Left renal pelvis (tissue), 4 donors: Measurements from ENCODE around the gene MS4A18. TPM values are rescaled to one million over a fixed set of nuclear protein-coding genes. Genes with fewer than 3 reads are reported as not detected.

Source experiments
- DNase-seq, 4 donors: peaks; one replicate each; pipeline ENCODE4 v3.0.0-alpha.2; 2013; ENCODE audit warnings: low read depth in 4 of 4, low spot score in 3 of 4
- polyA plus RNA-seq, 4 donors: library from polyadenylated mRNA; unstranded; fragments of 120-200 nt; gene quantifications; one replicate each; pipeline ENCODE4 v1.2.1, GENCODE V29; 2013; ENCODE audit not compliant: insufficient read length in 4 of 4

Gene MS4A18
- polyA plus RNA-seq, 4 donors: not detected

DNA sequence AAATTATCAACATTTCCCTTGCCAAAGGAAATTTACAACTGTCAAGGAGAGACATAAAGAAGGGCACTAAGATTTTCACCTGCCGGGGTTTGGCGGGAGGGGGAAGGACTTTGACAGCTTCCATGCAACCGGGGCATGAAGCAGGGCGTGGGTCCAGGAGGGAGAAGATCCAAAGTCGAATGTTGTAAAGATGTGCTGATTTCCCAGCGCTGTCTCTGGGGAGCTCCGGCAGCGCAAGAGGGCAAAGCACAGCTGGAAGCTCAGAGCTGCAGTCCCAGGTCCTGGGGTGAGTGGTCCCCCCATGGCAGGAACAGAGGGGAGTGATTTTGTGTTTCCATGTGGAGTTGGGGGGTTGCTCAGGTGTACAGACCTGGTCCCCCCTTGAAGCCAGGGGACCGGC is 60.6 kb downstream of the MS4A18 start, which contains the start of gene MS4A10:
Gene MS4A10, plus strand, starts transcription at position 198 of the 400 bp plus-strand sequence. CDS start 5,003 bp downstream, outside the sequence.
- no peak for DNase-seq

DNA sequence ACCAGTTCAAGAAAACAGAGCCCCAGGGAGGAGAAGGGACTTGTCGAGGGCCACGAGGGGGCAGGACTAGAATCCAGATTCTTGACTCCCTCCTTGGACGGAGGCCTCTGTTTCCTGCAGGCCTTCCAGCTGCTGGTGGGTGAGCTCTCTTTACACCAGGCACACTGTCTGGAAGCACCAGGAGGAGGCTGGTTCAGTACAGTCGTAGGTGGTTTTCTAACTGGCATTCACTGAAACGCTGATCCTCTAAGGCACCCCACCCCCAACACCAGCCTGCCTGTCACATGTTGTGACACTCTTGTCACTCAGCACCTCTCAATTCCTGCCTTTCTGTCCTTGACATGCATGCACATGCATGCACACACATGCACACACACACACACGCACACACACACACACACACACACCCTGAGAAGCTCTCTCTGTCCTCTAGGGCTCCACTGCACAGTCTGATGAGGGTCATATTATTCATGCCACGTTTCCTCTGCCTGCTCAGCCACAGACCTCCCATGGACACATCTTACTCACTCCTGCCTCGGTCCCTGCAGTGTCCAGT is 61.4 kb downstream of the MS4A18 start:
- DNase-seq: no peak

DNA sequence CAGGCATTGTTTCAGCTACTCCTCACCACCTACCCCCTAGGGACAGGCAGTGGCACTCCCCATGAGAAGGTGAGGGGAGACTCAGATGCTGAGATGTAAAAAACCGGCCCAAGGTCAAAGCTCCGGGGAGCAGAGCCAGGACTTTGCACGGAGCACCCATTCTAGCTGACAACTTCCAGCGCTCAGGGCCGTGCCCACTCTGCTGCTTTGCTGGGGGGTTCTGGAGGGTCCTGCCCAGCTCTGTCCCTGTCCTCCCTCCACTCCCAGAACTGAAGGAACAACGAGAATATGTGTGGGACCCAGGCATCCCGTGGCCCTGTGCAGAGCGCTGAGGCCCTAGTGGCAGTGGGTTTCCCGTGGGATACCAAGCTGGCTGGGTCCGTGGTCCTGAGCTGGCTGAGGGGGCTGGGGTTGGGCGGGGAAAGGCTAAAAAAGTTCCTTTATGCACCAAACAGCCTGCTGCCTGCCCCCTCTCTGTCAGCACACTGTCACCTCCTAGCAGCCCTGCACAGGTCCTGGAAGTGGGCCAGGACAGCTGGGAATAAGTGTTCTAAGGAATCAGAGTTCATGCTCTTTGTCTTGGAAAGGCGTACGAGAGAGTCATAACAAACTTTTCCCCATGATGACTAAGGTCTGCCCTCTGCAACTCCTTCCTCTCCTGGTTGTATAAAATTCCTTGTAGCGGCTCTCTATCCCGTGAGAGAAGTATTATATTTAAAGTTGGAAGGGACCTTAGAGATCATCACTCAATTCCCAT is 62.5 kb downstream of the MS4A18 start:
- no peak for DNase-seq

DNA sequence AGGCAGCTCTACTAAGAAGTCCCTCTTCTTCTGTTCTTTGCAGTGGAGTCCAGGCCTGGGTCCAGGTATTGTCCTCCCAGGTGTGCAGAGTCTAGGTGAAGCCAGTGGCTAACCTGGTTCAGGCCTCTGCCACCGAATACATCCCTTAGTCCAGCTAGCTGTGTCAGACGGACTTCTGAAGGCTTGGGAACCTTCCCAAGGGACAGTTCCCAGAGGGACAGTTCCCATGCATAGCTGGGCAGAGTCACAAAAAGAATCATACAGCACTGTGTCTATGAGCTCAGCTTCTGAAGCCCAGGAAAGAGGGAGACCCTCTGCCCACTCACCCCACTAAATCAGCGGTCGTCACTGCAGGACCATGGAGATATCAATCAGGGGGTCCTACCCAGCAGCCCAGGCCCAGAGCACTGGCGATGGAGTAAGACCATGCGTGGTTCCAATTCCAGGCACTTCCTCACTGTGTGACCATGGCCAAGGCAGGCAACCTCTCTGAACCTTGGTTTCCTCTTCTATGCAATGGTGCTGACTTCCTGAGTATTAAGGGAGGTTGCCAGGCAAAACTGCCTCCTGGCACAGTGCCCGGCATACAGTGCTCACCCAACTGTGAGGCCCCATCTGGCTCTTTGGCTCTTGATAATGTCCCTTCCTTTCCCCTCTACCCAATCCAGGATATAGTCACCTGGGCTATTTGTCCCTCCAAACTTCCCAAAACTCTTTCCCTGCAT is 64.0 kb downstream of the MS4A18 start:
- no peak for DNase-seq

DNA sequence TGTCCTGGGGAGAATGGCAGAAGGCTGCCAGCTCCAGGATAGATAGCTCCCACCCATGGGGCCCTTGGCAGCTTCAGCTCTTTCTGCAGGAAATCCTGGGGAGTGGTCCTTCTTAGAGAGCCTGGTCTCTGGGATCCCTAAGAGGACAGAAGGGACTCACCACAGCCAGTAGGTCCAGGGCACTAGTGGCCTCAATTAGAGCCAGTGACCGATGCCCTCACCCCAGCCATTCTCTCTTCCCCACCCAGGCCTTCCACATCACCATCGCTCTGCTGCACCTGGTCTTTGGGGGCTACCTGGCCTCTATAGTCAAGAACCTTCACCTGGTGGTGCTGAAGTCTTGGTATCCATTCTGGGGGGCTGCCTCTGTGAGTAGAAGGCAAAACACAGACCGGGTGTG is 66.2 kb downstream of the MS4A18 start:
- no peak for DNase-seq

DNA sequence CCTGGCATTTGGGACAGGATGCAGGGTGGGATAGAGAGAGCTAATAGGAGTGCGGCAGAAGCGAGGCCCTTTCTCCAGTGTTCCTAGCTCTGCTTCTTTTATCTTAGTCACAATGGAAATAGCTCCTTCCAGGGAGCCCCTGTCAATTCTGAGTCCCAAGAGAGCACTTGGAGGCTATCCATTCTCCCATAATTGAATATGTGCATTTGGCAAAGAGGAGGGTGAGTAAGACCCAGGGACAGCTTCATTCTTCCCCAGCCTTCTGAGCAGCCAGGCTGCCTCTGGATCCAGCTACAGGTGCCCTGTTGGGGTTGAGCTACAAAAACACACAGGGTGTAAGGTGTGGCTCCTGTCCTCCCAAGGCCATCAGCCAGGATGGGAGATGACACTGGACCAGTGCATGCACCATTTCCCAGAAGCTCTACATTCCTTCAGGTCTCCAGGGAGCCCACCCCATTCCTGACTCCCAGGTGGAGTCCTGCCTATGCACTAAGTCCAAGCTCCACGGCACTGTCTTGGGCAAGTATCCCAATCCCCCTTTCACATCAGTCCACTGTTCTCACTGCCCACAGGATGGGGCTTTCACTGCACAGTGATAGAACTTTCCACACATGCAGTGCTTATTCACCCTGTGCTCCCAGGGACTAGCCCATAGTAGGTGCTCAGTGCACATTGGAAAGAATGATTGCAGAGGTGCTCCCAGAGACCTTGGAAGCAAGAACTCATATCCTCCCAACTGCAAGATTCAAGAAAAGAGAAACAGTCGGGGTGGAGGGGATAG is 66.8 kb downstream of the MS4A18 start:
- no peak for DNase-seq

DNA sequence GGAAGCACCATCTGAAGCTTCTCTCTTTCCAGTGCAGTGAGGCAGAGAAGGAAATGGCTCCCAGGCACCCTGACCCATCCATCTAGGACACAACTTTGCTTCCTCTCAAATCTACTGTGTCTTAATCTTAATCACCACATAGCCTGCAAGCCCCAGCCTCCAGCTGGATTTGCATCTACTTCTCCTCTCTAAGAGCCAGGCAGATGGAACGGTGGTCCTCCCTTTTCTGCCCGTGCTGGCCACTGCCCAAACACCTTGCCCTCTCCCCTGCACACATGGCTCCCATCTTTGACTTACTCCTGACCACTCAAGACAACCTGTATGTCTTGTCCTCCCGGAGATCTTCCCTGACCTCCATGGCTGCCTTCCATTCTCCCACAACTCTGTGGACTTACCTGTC is 68.0 kb downstream of the MS4A18 start:
- no peak for DNase-seq

Other genes starting within 250 kb of the MS4A18 start
- gene MS4A12, start 231.9 kb upstream of the MS4A18 start, polyA plus RNA-seq: not detected
- gene MS4A13, start 209.3 kb upstream of the MS4A18 start, polyA plus RNA-seq: not detected
- not detected for gene MS4A8, start 25.1 kb upstream of the MS4A18 start, polyA plus RNA-seq
- gene MS4A15, start 32.1 kb downstream of the MS4A18 start, polyA plus RNA-seq: not detected
- gene MS4A10, start 60.6 kb downstream of the MS4A18 start, polyA plus RNA-seq: under 1 TPM in 2 of 4 donors, not detected in 2; 0.13 to 0.31 TPM
- gene CCDC86, start 117.4 kb downstream of the MS4A18 start, polyA plus RNA-seq: 10 to 100 TPM; 13.1 to 23.7 (median 18.5) TPM
- gene PTGDR2, start 131.2 kb downstream of the MS4A18 start, polyA plus RNA-seq: under 1 TPM; 0.14 to 0.74 (median 0.27) TPM
- gene ZP1, start 142.8 kb downstream of the MS4A18 start, polyA plus RNA-seq: under 1 TPM in 1 of 4 donors, not detected in 3; 0.22 TPM
- gene PRPF19, start 181.9 kb downstream of the MS4A18 start, polyA plus RNA-seq: 100 to 1,000 TPM in 3 of 4 donors, 10 to 100 TPM in 1; 89.2 to 130 (median 118) TPM
- gene TMEM109, start 189.4 kb downstream of the MS4A18 start, polyA plus RNA-seq: 100 to 1,000 TPM in 1 of 4 donors, 10 to 100 TPM in 3; 88.8 to 116 (median 91.3) TPM
- 100 to 1,000 TPM in 1 of 4 donors, 10 to 100 TPM in 3; 56.2 to 107 (median 63.1) TPM for gene TMEM132A, start 199.7 kb downstream of the MS4A18 start, polyA plus RNA-seq
- 10 to 100 TPM; 18.9 to 30.1 (median 23.8) TPM for gene SLC15A3, start 227.5 kb downstream of the MS4A18 start, polyA plus RNA-seq
- gene CD6, start 247.0 kb downstream of the MS4A18 start, polyA plus RNA-seq: 1 to 10 TPM in 3 of 4 donors, under 1 TPM in 1; 0.50 to 1.6 (median 1.6) TPM